Stimulated activated naive B cell treated with anti-CD40 and anti-IgM and Interleukin-4, amounts not matched to agents 10 μg/mL and 1 μg/mL and 100 μg/mL, for 72 hours (primary cell): ENCODE data around the gene TMEM51.
"Not testable (repeated sequence)": the region's sequence is repeated elsewhere in the genome, so short reads cannot be mapped to it uniquely, and the experiment has no call there.

ENCODE experiments used
- ATAC-seq, 2 donors: fragments of 150-1000 bp; cut with Tn5 transposase; replicated peaks; 2 replicates each; pipeline ENCODE4 v1.10.0; 2021; ENCODE audit warnings: moderate library complexity in 1 of 2
- DNase-seq: peaks from one replicate; pipeline ENCODE4 v3.0.0; 2021
- H3K27ac Mint-ChIP-seq: one replicate; pipeline ENCODE4 v1.8.0; 2022; ENCODE audit warnings: mild to moderate bottlenecking, mixed read lengths
- H3K27me3 Mint-ChIP-seq, 2 donors: one replicate each; pipeline ENCODE4 v1.8.0; 2022; ENCODE audit warnings: mixed read lengths in 2 of 2
- H3K36me3 Mint-ChIP-seq, 2 donors: one replicate each; pipeline ENCODE4 v1.8.0; 2022; ENCODE audit warnings: mixed read lengths in 2 of 2, mild to moderate bottlenecking in 1 of 2
- H3K4me1 Mint-ChIP-seq, 2 donors: one replicate each; pipeline ENCODE4 v1.8.0; 2022; ENCODE audit warnings: mixed read lengths in 2 of 2, mild to moderate bottlenecking in 1 of 2
- H3K4me3 Mint-ChIP-seq, 2 donors: one replicate each; pipeline ENCODE4 v1.8.0; 2022; ENCODE audit warnings: mild to moderate bottlenecking in 2 of 2, mixed read lengths in 2 of 2, moderate library complexity in 1 of 2
- H3K9me3 Mint-ChIP-seq, 2 donors: one replicate each; pipeline ENCODE4 v1.8.0; 2022; ENCODE audit warnings: mixed read lengths in 2 of 2, mild to moderate bottlenecking in 1 of 2

The TMEM51 gene

GRCh38 chr1:15120251-15120945 is 33.1 kb upstream of the TMEM51 start:
- H3K27ac Mint-ChIP-seq, result no peak overlapping the region
- H3K27me3 Mint-ChIP-seq, result peaks cover 8 to 13% of the 10 kb centered on the region in 2 donors
- no peaks in the 10 kb centered on the region for H3K9me3 Mint-ChIP-seq
- no peak overlapping the region for H3K4me3 Mint-ChIP-seq
- no peak for ATAC-seq
- H3K36me3 Mint-ChIP-seq, result no peaks in the 10 kb centered on the region
- no peaks in the 10 kb centered on the region for H3K4me1 Mint-ChIP-seq
- DNase-seq, result no peak

- Mint-ChIP-seq H3K36me3 (no peaks in the 10 kb centered on the region), H3K9me3 (no peaks in the 10 kb centered on the region), H3K4me1 (no peaks in the 10 kb centered on the region), H3K4me3 (no peak overlapping the region), H3K27me3 (peaks cover 8 to 13% of the 10 kb centered on the region in 2 donors), H3K27ac (no peak overlapping the region)
- no peak for DNase-seq
- ATAC-seq, result no peak
Observed at GRCh38 chr1:15122331-15122730, 31.2 kb upstream of the TMEM51 start.

GRCh38 chr1:15123270-15123669 is 30.3 kb upstream of the TMEM51 start:
- Mint-ChIP-seq H3K36me3 (no peaks in the 10 kb centered on the region), H3K27ac (no peak overlapping the region), H3K4me3 (no peak overlapping the region), H3K9me3 (no peaks in the 10 kb centered on the region), H3K27me3 (peaks cover 8 to 13% of the 10 kb centered on the region in 2 donors), H3K4me1 (no peaks in the 10 kb centered on the region)
- no peak for DNase-seq
- no peak for ATAC-seq

GRCh38 chr1:15123925-15124324 is 29.6 kb upstream of the TMEM51 start:
- H3K9me3 Mint-ChIP-seq, result no peaks in the 10 kb centered on the region
- H3K4me1 Mint-ChIP-seq, result no peaks in the 10 kb centered on the region
- H3K4me3 Mint-ChIP-seq, result no peak overlapping the region
- H3K27ac Mint-ChIP-seq, result no peak overlapping the region
- no peak for ATAC-seq
- H3K36me3 Mint-ChIP-seq, result no peaks in the 10 kb centered on the region
- DNase-seq, result no peak
- H3K27me3 Mint-ChIP-seq, result peaks cover 1 to 6% of the 10 kb centered on the region in 2 donors

GRCh38 chr1:15124362-15125100 is 29.0 kb upstream of the TMEM51 start:
- no peak for DNase-seq
- no peak for ATAC-seq
- Mint-ChIP-seq H3K36me3 (no peaks in the 10 kb centered on the region), H3K9me3 (peaks cover 3% of the 10 kb centered on the region in 2 donors), H3K4me3 (no peak overlapping the region), H3K4me1 (no peaks in the 10 kb centered on the region), H3K27ac (no peak overlapping the region), H3K27me3 (peaks cover 3 to 6% of the 10 kb centered on the region in 2 donors)

GRCh38 chr1:15125101-15125745 is 28.3 kb upstream of the TMEM51 start:
- no peaks in the 10 kb centered on the region for H3K36me3 Mint-ChIP-seq
- H3K9me3 Mint-ChIP-seq, result peaks cover 6 to 9% of the 10 kb centered on the region in 2 donors
- no peak overlapping the region for H3K4me3 Mint-ChIP-seq
- H3K27ac Mint-ChIP-seq, result no peak overlapping the region
- H3K27me3 Mint-ChIP-seq, result peaks cover 3 to 9% of the 10 kb centered on the region in 2 donors
- H3K4me1 Mint-ChIP-seq, result no peaks in the 10 kb centered on the region
- ATAC-seq, result no peak
- no peak for DNase-seq

- H3K27ac Mint-ChIP-seq, result no peak overlapping the region
- ATAC-seq (no peak), DNase-seq (no peak)
- H3K4me3 Mint-ChIP-seq, result no peak overlapping the region
- H3K36me3 Mint-ChIP-seq, result no peaks in the 10 kb centered on the region
- H3K4me1 Mint-ChIP-seq, result no peaks in the 10 kb centered on the region
- H3K9me3 Mint-ChIP-seq, result peaks cover 6 to 9% of the 10 kb centered on the region in 2 donors
- H3K27me3 Mint-ChIP-seq, result peaks cover 9 to 16% of the 10 kb centered on the region in 2 donors
Observed at GRCh38 chr1:15128077-15128476, 25.5 kb upstream of the TMEM51 start.

GRCh38 chr1:15128520-15129313 is 24.8 kb upstream of the TMEM51 start:
- no peaks in the 10 kb centered on the region for H3K36me3 Mint-ChIP-seq
- no peaks in the 10 kb centered on the region for H3K4me1 Mint-ChIP-seq
- no peak overlapping the region for H3K27ac Mint-ChIP-seq
- ATAC-seq (peak; percentile 95 to 96), DNase-seq (peak; percentile 57)
- peaks cover 14 to 16% of the 10 kb centered on the region in 2 donors for H3K27me3 Mint-ChIP-seq
- no peak overlapping the region for H3K4me3 Mint-ChIP-seq
- H3K9me3 Mint-ChIP-seq, result peaks cover 6 to 9% of the 10 kb centered on the region in 2 donors

- H3K27ac Mint-ChIP-seq, result no peak overlapping the region
- no peak overlapping the region for H3K4me3 Mint-ChIP-seq
- H3K4me1 Mint-ChIP-seq, result no peaks in the 10 kb centered on the region
- peaks cover 6 to 9% of the 10 kb centered on the region in 2 donors for H3K9me3 Mint-ChIP-seq
- ATAC-seq (no peak), DNase-seq (no peak)
- H3K27me3 Mint-ChIP-seq, result peaks cover 27 to 28% of the 10 kb centered on the region in 2 donors
- no peaks in the 10 kb centered on the region for H3K36me3 Mint-ChIP-seq
Observed at GRCh38 chr1:15129944-15130343, 23.6 kb upstream of the TMEM51 start.

GRCh38 chr1:15130607-15131006 is 22.9 kb upstream of the TMEM51 start:
- no peaks in the 10 kb centered on the region for H3K4me1 Mint-ChIP-seq
- ATAC-seq, result no peak
- peaks cover 28 to 33% of the 10 kb centered on the region in 2 donors for H3K27me3 Mint-ChIP-seq

GRCh38 chr1:15132965-15133364 is 20.6 kb upstream of the TMEM51 start:
- no peak for ATAC-seq
- Mint-ChIP-seq H3K9me3 (peaks cover 6 to 9% of the 10 kb centered on the region in 2 donors), H3K27ac (no peak overlapping the region), H3K4me1 (no peaks in the 10 kb centered on the region), H3K4me3 (no peak overlapping the region), H3K36me3 (no peaks in the 10 kb centered on the region), H3K27me3 (peaks cover 44 to 47% of the 10 kb centered on the region in 2 donors)
- no peak for DNase-seq

More at GRCh38 chr1:15130607-15131006, 22.9 kb upstream of the TMEM51 start:
- Mint-ChIP-seq H3K9me3 (peaks cover 6 to 9% of the 10 kb centered on the region in 2 donors), H3K4me3 (no peak overlapping the region), H3K27ac (no peak overlapping the region), H3K36me3 (no peaks in the 10 kb centered on the region)
- DNase-seq, result no peak

GRCh38 chr1:15134285-15134684 is 19.3 kb upstream of the TMEM51 start:
- no peak overlapping the region for H3K27ac Mint-ChIP-seq
- H3K4me3 Mint-ChIP-seq, result no peak overlapping the region
- no peaks in the 10 kb centered on the region for H3K4me1 Mint-ChIP-seq
- DNase-seq (no peak), ATAC-seq (no peak)
- H3K9me3 Mint-ChIP-seq, result peaks cover 6 to 8% of the 10 kb centered on the region in 2 donors
- H3K27me3 Mint-ChIP-seq, result peaks cover 49% of the 10 kb centered on the region in 2 donors
- H3K36me3 Mint-ChIP-seq, result no peaks in the 10 kb centered on the region

- H3K4me3 Mint-ChIP-seq, H3K9me3 Mint-ChIP-seq, H3K27ac Mint-ChIP-seq, ATAC-seq, H3K36me3 Mint-ChIP-seq, H3K4me1 Mint-ChIP-seq, DNase-seq: not testable (repeated sequence)
- peaks cover 46 to 47% of the 10 kb centered on the region in 2 donors for H3K27me3 Mint-ChIP-seq
Observed at GRCh38 chr1:15135604-15136003, 17.9 kb upstream of the TMEM51 start.

- Mint-ChIP-seq H3K4me1 (peaks cover 0 to 9% of the 10 kb centered on the region in 2 donors), H3K9me3 (no peaks in the 10 kb centered on the region), H3K27ac (no peak overlapping the region), H3K36me3 (no peaks in the 10 kb centered on the region), H3K27me3 (peaks cover 42 to 53% of the 10 kb centered on the region in 2 donors), H3K4me3 (no peak overlapping the region)
- no peak for ATAC-seq
- DNase-seq, result no peak
Observed at GRCh38 chr1:15137809-15138208, 15.7 kb upstream of the TMEM51 start.
